NCI-H82 (cell line): ENCODE results near the gene CYREN.
A peak's percentile ranks its signal among the peaks of the same experiment; 100 is the strongest.
"Not testable (repeated sequence)": the region's sequence is repeated elsewhere in the genome, so short reads cannot be mapped to it uniquely, and the experiment has no call there.

Source experiments
- DNase-seq: peaks from one replicate; lab custom pipeline; 2025; lab: John Stamatoyannopoulos, UW

CYREN gene

GRCh38 chr7:135159359-135160085 is 11.0 kb downstream of the CYREN start:
- DNase-seq, result no peak

GRCh38 chr7:135158874-135159273 is 11.6 kb downstream of the CYREN start:
- no peak for DNase-seq

GRCh38 chr7:135158141-135158655 is 12.3 kb downstream of the CYREN start:
- no peak for DNase-seq

GRCh38 chr7:135156290-135156689 is 14.2 kb downstream of the CYREN start:
- DNase-seq, result no peak

GRCh38 chr7:135154734-135155133 is 15.8 kb downstream of the CYREN start:
- no peak for DNase-seq

- DNase-seq, result no peak
Observed at GRCh38 chr7:135152442-135152841, 18.1 kb downstream of the CYREN start.

- no peak for DNase-seq
Observed at GRCh38 chr7:135151533-135151932, 19.0 kb downstream of the CYREN start.

GRCh38 chr7:135151132-135151531 is 19.4 kb downstream of the CYREN start:
- DNase-seq, result no peak

GRCh38 chr7:135150072-135150782 is 20.3 kb downstream of the CYREN start:
- DNase-seq, result no peak

- DNase-seq, result no peak
Observed at GRCh38 chr7:135147899-135148721, 22.4 kb downstream of the CYREN start, which contains the start of gene TMEM140. Gene TMEM140, plus strand, starts transcription at chr7:135148072. Its CDS starts 16,370 bp downstream, at chr7:135164442.

- DNase-seq, result no peak
Observed at GRCh38 chr7:135147341-135147898, 23.1 kb downstream of the CYREN start.

- DNase-seq, result no peak
Observed at GRCh38 chr7:135143885-135144668, 26.4 kb downstream of the CYREN start.

GRCh38 chr7:135129579-135129978 is 40.9 kb downstream of the CYREN start:
- no peak for DNase-seq

GRCh38 chr7:135128931-135129330 is 41.6 kb downstream of the CYREN start:
- DNase-seq, result no peak

- DNase-seq, result not testable (repeated sequence)
Observed at GRCh38 chr7:135124631-135125030, 45.9 kb downstream of the CYREN start.

- DNase-seq, result peak; percentile 85
Observed at GRCh38 chr7:135121868-135122267, 48.6 kb downstream of the CYREN start.

- DNase-seq, result no peak
Observed at GRCh38 chr7:135117096-135117495, 53.4 kb downstream of the CYREN start.
